Stimulated activated CD4-positive, alpha-beta T cell treated with anti-CD3 and anti-CD28 coated beads, TNF-alpha, amount 100 ng/mL, for 4 hours (primary cell): ENCODE measurements around the gene PALS1.
"Not testable (repeated sequence)": the region's sequence is repeated elsewhere in the genome, so short reads cannot be mapped to it uniquely, and the experiment has no call there.

Experiments used
- DNase-seq, 3 experiments: peaks; one replicate each; pipeline ENCODE4 v3.0.0-alpha.2; 2020; ENCODE audit warnings: low read depth in 3 of 3

The PALS1 gene

GRCh38 chr14:67257906-67258305, 16.7 kb downstream of the PALS1 start:
- DNase-seq, result no peak

- no peak for DNase-seq
These were observed 19.7 kb downstream of the PALS1 start for GRCh38 chr14:67260965-67261364.

GRCh38 chr14:67263499-67264149, 22.4 kb downstream of the PALS1 start:
- no peak for DNase-seq

- no peak for DNase-seq
These were observed 23.9 kb downstream of the PALS1 start for GRCh38 chr14:67265131-67265530.

- DNase-seq, result no peak
These were observed 26.5 kb downstream of the PALS1 start for GRCh38 chr14:67267576-67268328.

GRCh38 chr14:67268426-67269150, 27.4 kb downstream of the PALS1 start:
- no peak for DNase-seq

- no peak for DNase-seq
These were observed 28.2 kb downstream of the PALS1 start for GRCh38 chr14:67269298-67270060.

GRCh38 chr14:67270145-67270753, 29.0 kb downstream of the PALS1 start:
- no peak for DNase-seq

- DNase-seq, result no peak
These were observed 29.7 kb downstream of the PALS1 start for GRCh38 chr14:67270933-67271332.

GRCh38 chr14:67273281-67273680, 32.0 kb downstream of the PALS1 start:
- DNase-seq, result not testable (repeated sequence)

GRCh38 chr14:67276131-67276530, 34.9 kb downstream of the PALS1 start:
- DNase-seq, result no peak

GRCh38 chr14:67280506-67280905, 39.3 kb downstream of the PALS1 start:
- no peak for DNase-seq

GRCh38 chr14:67285876-67286452, 44.7 kb downstream of the PALS1 start:
- no peak for DNase-seq
